Smooth muscle cell (in vitro differentiated cells): ENCODE measurements around the gene CTDP1. TPM values are rescaled to one million over a fixed set of nuclear protein-coding genes. Genes with fewer than 3 reads are reported as not detected.

ENCODE experiments used
- DNase-seq: peaks from one replicate; lab custom pipeline; 2025; ENCODE audit not compliant: unreplicated experiment; lab: John Stamatoyannopoulos, UW
- H2AFZ ChIP-seq: fragments of 200-600 bp; sonication (generic); 2 replicates; pipeline ENCODE4 v1.6.0; 2016; ENCODE audit warnings: antibody characterized with exemption, low read depth, mild to moderate bottlenecking
- H3F3A ChIP-seq: fragments of 200-600 bp; sonication (generic); 2 replicates; pipeline ENCODE4 v1.6.0; 2017; ENCODE audit warnings: antibody characterized with exemption, low read depth
- H3K27ac ChIP-seq: fragments of 200-600 bp; sonication (generic); 2 replicates; pipeline ENCODE4 v1.5.1; 2016; ENCODE audit warnings: low read depth, mild to moderate bottlenecking
- H3K27me3 ChIP-seq: fragments of 200-600 bp; sonication (generic); 2 replicates; pipeline ENCODE4 v1.6.1; 2016; ENCODE audit warnings: low read depth, mild to moderate bottlenecking
- H3K36me3 ChIP-seq: fragments of 200-600 bp; sonication (generic); 2 replicates; pipeline ENCODE4 v1.5.1; 2016; ENCODE audit warnings: low read depth
- H3K4me1 ChIP-seq: fragments of 200-600 bp; sonication (generic); 2 replicates; pipeline ENCODE4 v1.5.1; 2016; ENCODE audit warnings: low read depth
- H3K4me2 ChIP-seq: fragments of 200-600 bp; sonication (generic); 2 replicates; pipeline ENCODE4 v1.6.0; 2016; ENCODE audit warnings: mild to moderate bottlenecking
- H3K4me3 ChIP-seq: fragments of 200-600 bp; sonication (generic); 2 replicates; pipeline ENCODE4 v1.5.1; 2016; ENCODE audit warnings: mild to moderate bottlenecking
- H3K79me2 ChIP-seq: fragments of 200-600 bp; sonication (generic); 2 replicates; pipeline ENCODE4 v1.6.0; 2016; ENCODE audit warnings: low read depth, mild to moderate bottlenecking
- H3K9ac ChIP-seq: fragments of 200-600 bp; sonication (generic); 2 replicates; pipeline ENCODE4 v1.6.0; 2016; ENCODE audit warnings: low read depth
- H3K9me3 ChIP-seq: fragments of 200-600 bp; sonication (generic); replicated peaks from 2 replicates; pipeline ENCODE4 v1.5.1; 2016; ENCODE audit warnings: low read depth
- H4K20me1 ChIP-seq: fragments of 200-600 bp; sonication (generic); 2 replicates; pipeline ENCODE4 v1.6.0; 2016; ENCODE audit warnings: low read depth
- CTCF ChIP-seq: fragments of 200-600 bp; sonication (generic); IDR thresholded peaks from 2 replicates; pipeline ENCODE4 v1.5.1; 2017; ENCODE audit warnings: borderline replicate concordance, mild to moderate bottlenecking, antibody characterized with exemption; ENCODE audit not compliant: insufficient read depth, poor library complexity, severe bottlenecking
- WGBS: methylation state at CpG from one replicate; pipeline ENCODE4 v1.1.7; 2016; ENCODE audit warnings: low lambda C conversion rate; 5-methylcytosine and 5-hydroxymethylcytosine counted together
- polyA plus RNA-seq: library from polyadenylated mRNA; unstranded; fragments of >200 nt; fragmentation: Nextera tagmentation; extraction: Ambion mirVana; gene quantifications from 2 replicates; pipeline ENCODE4 v1.2.1, GENCODE V29; 2016
- total RNA-seq: library from RNA; depleted of rRNA; stranded (reverse); fragments of >200 nt; gene quantifications from 2 replicates; pipeline ENCODE4 v1.2.3, GENCODE V29; 2014

Gene CTDP1
- total and polyA plus RNA-seq, 2 experiments from 2014 or later, result 14.1 to 18.4 TPM

- 96% methylated on average over 34 of the region's 35 CpGs for WGBS
- no peaks in the 10 kb centered on the region for H3K36me3 ChIP-seq
Measured at GRCh38 chr18:79754022-79754761, 74.6 kb downstream of the CTDP1 start.

GRCh38 chr18:79754831-79755351 lies 75.3 kb downstream of the CTDP1 start:
- no peaks in the 10 kb centered on the region for H3K79me2 ChIP-seq
- no peak for TF ChIP-seq CTCF
- no peaks in the 10 kb centered on the region for H3K4me1 ChIP-seq
- H3K4me2 ChIP-seq, result no peak overlapping the region
- no peak overlapping the region for H3K27ac ChIP-seq
- H3K9ac ChIP-seq, result no peak overlapping the region
- H3K36me3 ChIP-seq, result no peaks in the 10 kb centered on the region
- no peak overlapping the region for H3K4me3 ChIP-seq
- no peak for DNase-seq
- H4K20me1 ChIP-seq, result peaks cover 8% of the 10 kb centered on the region
- no peak overlapping the region for H2AFZ ChIP-seq
- no peaks in the 10 kb centered on the region for H3F3A ChIP-seq
- H3K9me3 ChIP-seq, result no peaks in the 10 kb centered on the region
- 96% methylated on average over 27 of the region's 27 CpGs for WGBS
- no peaks in the 10 kb centered on the region for H3K27me3 ChIP-seq

More at GRCh38 chr18:79754022-79754761, 74.6 kb downstream of the CTDP1 start:
- Histone ChIP-seq H2AFZ (no peak overlapping the region), H3K79me2 (no peaks in the 10 kb centered on the region), H3F3A (no peaks in the 10 kb centered on the region), H3K27ac (no peak overlapping the region), H3K4me2 (no peak overlapping the region), H3K4me3 (no peak overlapping the region), H4K20me1 (peaks cover 8% of the 10 kb centered on the region), H3K27me3 (no peaks in the 10 kb centered on the region), H3K9me3 (no peaks in the 10 kb centered on the region), H3K9ac (no peak overlapping the region), H3K4me1 (no peaks in the 10 kb centered on the region)
- DNase-seq, result no peak
- TF ChIP-seq CTCF, result no peak

GRCh38 chr18:79755496-79756142 lies 76.0 kb downstream of the CTDP1 start:
- Histone ChIP-seq H3K9me3 (no peaks in the 10 kb centered on the region), H3K36me3 (no peaks in the 10 kb centered on the region), H3K4me1 (no peaks in the 10 kb centered on the region), H3K4me3 (no peak overlapping the region), H3F3A (no peaks in the 10 kb centered on the region), H3K27me3 (no peaks in the 10 kb centered on the region), H3K9ac (no peak overlapping the region), H3K4me2 (no peak overlapping the region), H2AFZ (no peak overlapping the region), H3K27ac (no peak overlapping the region), H4K20me1 (peaks cover 8% of the 10 kb centered on the region), H3K79me2 (no peaks in the 10 kb centered on the region)
- no peak for DNase-seq
- no peak for TF ChIP-seq CTCF
- WGBS, result 91% methylated on average over 31 of the region's 31 CpGs
